ENCODE data around the gene VSTM2L. TPM values are rescaled to one million over a fixed set of nuclear protein-coding genes. Genes with fewer than 3 reads are reported as not detected.

VSTM2L gene
- polyA plus RNA-seq, 1 donor from 2014 or later, result 22.1 TPM

GRCh38 chr20:37856932-37857660, 45.8 kb upstream of the VSTM2L start:
- Histone ChIP-seq H3K9me3 (ENCODE audit: low read length) (no peaks in the 10 kb centered on the region), H3K4me2 (ENCODE audit: low read length) (no peak overlapping the region), H3K27me3 (ENCODE audit: insufficient read depth, low read depth, low read length) (no peaks in the 10 kb centered on the region), H3K27ac (ENCODE audit: low read length) (no peak overlapping the region), H3K4me3 (ENCODE audit: low read length) (no peak overlapping the region), H3K79me2 (replicated peaks; ENCODE audit: insufficient read depth, low read length) (no peaks in the 10 kb centered on the region), H3K9me2 (ENCODE audit: insufficient read depth, low read length) (no peaks in the 10 kb centered on the region), H3F3A (ENCODE audit: insufficient read depth, low read length, poor library complexity, severe bottlenecking) (no peaks in the 10 kb centered on the region), H3K9ac (ENCODE audit: low read length) (no peak overlapping the region), H2AFZ (ENCODE audit: low read depth, low read length) (no peak overlapping the region), H3K36me3 (ENCODE audit: insufficient read depth, low read length) (no peaks in the 10 kb centered on the region), H4K20me1 (ENCODE audit: insufficient read depth) (no peaks in the 10 kb centered on the region)
- TF ChIP-seq, protein P1, sequence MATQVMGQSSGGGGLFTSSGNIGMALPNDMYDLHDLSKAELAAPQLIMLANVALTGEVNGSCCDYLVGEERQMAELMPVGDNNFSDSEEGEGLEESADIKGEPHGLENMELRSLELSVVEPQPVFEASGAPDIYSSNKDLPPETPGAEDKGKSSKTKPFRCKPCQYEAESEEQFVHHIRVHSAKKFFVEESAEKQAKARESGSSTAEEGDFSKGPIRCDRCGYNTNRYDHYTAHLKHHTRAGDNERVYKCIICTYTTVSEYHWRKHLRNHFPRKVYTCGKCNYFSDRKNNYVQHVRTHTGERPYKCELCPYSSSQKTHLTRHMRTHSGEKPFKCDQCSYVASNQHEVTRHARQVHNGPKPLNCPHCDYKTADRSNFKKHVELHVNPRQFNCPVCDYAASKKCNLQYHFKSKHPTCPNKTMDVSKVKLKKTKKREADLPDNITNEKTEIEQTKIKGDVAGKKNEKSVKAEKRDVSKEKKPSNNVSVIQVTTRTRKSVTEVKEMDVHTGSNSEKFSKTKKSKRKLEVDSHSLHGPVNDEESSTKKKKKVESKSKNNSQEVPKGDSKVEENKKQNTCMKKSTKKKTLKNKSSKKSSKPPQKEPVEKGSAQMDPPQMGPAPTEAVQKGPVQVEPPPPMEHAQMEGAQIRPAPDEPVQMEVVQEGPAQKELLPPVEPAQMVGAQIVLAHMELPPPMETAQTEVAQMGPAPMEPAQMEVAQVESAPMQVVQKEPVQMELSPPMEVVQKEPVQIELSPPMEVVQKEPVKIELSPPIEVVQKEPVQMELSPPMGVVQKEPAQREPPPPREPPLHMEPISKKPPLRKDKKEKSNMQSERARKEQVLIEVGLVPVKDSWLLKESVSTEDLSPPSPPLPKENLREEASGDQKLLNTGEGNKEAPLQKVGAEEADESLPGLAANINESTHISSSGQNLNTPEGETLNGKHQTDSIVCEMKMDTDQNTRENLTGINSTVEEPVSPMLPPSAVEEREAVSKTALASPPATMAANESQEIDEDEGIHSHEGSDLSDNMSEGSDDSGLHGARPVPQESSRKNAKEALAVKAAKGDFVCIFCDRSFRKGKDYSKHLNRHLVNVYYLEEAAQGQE (IDR thresholded peaks at IDR 0.05; ENCODE audit: borderline replicate concordance), result no peak
- TF ChIP-seq MXI1 (conservative IDR thresholded peaks at IDR 0.05; ENCODE audit: poor library complexity, severe bottlenecking), result no peak
- TF ChIP-seq EP300 (conservative IDR thresholded peaks at IDR 0.05; ENCODE audit: poor library complexity, severe bottlenecking), result no peak
- TF ChIP-seq, protein P2, sequence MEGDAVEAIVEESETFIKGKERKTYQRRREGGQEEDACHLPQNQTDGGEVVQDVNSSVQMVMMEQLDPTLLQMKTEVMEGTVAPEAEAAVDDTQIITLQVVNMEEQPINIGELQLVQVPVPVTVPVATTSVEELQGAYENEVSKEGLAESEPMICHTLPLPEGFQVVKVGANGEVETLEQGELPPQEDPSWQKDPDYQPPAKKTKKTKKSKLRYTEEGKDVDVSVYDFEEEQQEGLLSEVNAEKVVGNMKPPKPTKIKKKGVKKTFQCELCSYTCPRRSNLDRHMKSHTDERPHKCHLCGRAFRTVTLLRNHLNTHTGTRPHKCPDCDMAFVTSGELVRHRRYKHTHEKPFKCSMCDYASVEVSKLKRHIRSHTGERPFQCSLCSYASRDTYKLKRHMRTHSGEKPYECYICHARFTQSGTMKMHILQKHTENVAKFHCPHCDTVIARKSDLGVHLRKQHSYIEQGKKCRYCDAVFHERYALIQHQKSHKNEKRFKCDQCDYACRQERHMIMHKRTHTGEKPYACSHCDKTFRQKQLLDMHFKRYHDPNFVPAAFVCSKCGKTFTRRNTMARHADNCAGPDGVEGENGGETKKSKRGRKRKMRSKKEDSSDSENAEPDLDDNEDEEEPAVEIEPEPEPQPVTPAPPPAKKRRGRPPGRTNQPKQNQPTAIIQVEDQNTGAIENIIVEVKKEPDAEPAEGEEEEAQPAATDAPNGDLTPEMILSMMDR (IDR thresholded peaks at IDR 0.05; ENCODE audit: poor library complexity, severe bottlenecking), result no peak
- no peak for TF ChIP-seq SMC3 (conservative IDR thresholded peaks at IDR 0.05; ENCODE audit: poor library complexity)
- TF ChIP-seq RAD21 (conservative IDR thresholded peaks at IDR 0.05), result no peak
- TF ChIP-seq TAF1 (IDR thresholded peaks at IDR 0.05; ENCODE audit: low read depth), result no peak
- no peak for TF ChIP-seq EZH2 (IDR thresholded peaks at IDR 0.05; ENCODE audit: borderline replicate concordance, insufficient read depth, low read length, poor library complexity, severe bottlenecking)
- no peak for TF ChIP-seq POLR2AphosphoS5 (IDR thresholded peaks at IDR 0.05)

- no peak overlapping the region for H3K4me3 ChIP-seq (ENCODE audit: low read length)
- no peaks in the 10 kb centered on the region for H3F3A ChIP-seq (ENCODE audit: insufficient read depth, low read length, poor library complexity, severe bottlenecking)
- no peaks in the 10 kb centered on the region for H3K36me3 ChIP-seq (ENCODE audit: insufficient read depth, low read length)
- no peaks in the 10 kb centered on the region for H3K79me2 ChIP-seq (replicated peaks; ENCODE audit: insufficient read depth, low read length)
- H2AFZ ChIP-seq (ENCODE audit: low read depth, low read length), result no peak overlapping the region
- H3K4me2 ChIP-seq (ENCODE audit: low read length), result no peak overlapping the region
- no peaks in the 10 kb centered on the region for H3K9me2 ChIP-seq (ENCODE audit: insufficient read depth, low read length)
- TF ChIP-seq, protein P2 (IDR thresholded peaks at IDR 0.05; ENCODE audit: poor library complexity, severe bottlenecking), result no peak
- no peak for TF ChIP-seq EP300 (conservative IDR thresholded peaks at IDR 0.05; ENCODE audit: poor library complexity, severe bottlenecking)
- TF ChIP-seq POLR2AphosphoS5 (IDR thresholded peaks at IDR 0.05), result no peak
- no peak for TF ChIP-seq SMC3 (conservative IDR thresholded peaks at IDR 0.05; ENCODE audit: poor library complexity)
- no peak for TF ChIP-seq MXI1 (conservative IDR thresholded peaks at IDR 0.05; ENCODE audit: poor library complexity, severe bottlenecking)
- TF ChIP-seq, protein P1 (IDR thresholded peaks at IDR 0.05; ENCODE audit: borderline replicate concordance), result no peak
- no peak for TF ChIP-seq RAD21 (conservative IDR thresholded peaks at IDR 0.05)
- no peak for TF ChIP-seq TAF1 (IDR thresholded peaks at IDR 0.05; ENCODE audit: low read depth)
- TF ChIP-seq EZH2 (IDR thresholded peaks at IDR 0.05; ENCODE audit: borderline replicate concordance, insufficient read depth, low read length, poor library complexity, severe bottlenecking), result no peak
- no peak overlapping the region for H3K9ac ChIP-seq (ENCODE audit: low read length)
- no peaks in the 10 kb centered on the region for H3K27me3 ChIP-seq (ENCODE audit: insufficient read depth, low read depth, low read length)
- H4K20me1 ChIP-seq (ENCODE audit: insufficient read depth), result no peaks in the 10 kb centered on the region
- no peaks in the 10 kb centered on the region for H3K9me3 ChIP-seq (ENCODE audit: low read length)
- H3K27ac ChIP-seq (ENCODE audit: low read length), result no peak overlapping the region
Observed at GRCh38 chr20:37859406-37860171, 43.3 kb upstream of the VSTM2L start.
